Measurements from ENCODE around the gene WARS2.

DNA sequence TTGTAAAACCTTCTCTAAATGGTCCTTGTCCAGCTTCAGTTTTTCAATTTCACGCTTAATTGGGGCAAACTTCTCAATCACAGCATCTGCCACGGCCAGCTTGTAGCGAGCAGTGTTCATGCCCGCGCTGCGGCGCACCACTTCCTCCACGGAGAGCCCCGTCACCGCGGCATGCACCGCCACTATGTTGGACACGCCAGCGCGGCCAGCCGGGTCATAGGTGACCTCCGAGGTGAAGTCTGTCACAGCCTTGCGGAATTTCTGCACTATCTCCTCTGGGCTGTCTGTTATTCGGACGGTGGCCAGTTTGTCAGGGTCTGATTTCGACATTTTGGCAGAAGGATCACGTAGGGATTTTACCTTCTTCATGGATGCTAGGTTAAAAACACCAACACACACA is 107.5 kb downstream of the WARS2 start:
- no peak for TF ChIP-seq POLR2A (IDR thresholded peaks at IDR 0.05)
- TF ChIP-seq, protein P1, sequence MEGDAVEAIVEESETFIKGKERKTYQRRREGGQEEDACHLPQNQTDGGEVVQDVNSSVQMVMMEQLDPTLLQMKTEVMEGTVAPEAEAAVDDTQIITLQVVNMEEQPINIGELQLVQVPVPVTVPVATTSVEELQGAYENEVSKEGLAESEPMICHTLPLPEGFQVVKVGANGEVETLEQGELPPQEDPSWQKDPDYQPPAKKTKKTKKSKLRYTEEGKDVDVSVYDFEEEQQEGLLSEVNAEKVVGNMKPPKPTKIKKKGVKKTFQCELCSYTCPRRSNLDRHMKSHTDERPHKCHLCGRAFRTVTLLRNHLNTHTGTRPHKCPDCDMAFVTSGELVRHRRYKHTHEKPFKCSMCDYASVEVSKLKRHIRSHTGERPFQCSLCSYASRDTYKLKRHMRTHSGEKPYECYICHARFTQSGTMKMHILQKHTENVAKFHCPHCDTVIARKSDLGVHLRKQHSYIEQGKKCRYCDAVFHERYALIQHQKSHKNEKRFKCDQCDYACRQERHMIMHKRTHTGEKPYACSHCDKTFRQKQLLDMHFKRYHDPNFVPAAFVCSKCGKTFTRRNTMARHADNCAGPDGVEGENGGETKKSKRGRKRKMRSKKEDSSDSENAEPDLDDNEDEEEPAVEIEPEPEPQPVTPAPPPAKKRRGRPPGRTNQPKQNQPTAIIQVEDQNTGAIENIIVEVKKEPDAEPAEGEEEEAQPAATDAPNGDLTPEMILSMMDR (IDR thresholded peaks at IDR 0.05), result no peak
